ENCODE measurements around the gene RPTOR. TPM values are rescaled to one million over a fixed set of nuclear protein-coding genes. Genes with fewer than 3 reads are reported as not detected.

RPTOR gene
- total and polyA plus RNA-seq, 12 donors, result 7.9 to 30.3 (median 25.6) TPM

DNA sequence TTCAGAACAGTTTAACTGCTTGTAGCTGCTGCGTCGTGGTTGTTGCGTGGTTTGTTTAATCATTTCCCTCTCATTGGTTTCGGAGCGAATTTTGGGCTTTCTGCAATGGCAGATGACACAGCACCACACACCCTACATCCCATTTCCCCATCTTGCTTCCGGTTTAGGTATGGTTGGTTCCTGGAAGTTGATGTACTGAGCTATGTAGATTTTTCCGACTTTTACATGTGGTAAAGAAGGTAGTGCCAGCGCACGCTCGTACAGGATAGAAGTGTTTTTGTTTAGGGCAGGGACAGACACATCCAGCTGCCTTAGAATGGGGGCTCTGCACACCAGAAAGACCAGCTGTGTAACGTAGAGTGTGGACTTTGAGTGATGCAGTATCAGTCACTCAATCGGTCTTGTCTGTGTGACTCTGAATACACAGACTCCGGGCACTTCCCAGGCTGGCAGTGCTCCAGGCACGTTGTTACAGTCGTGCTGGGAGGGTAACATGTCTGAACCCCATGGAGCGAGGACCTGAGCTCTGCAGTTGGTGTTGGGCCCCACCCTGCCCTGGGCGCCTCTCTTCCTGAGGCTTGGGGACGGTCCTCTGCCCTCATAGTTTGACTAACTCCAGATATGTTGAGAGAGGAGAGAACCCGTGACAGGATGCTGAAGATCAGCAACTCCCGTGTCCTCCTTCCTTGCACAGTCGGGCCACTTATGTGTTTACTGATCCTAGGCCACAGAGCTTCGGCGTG is 275.0 kb downstream of the RPTOR start:
- no peak overlapping the region for H3K4me3 ChIP-seq
- H3K27me3 ChIP-seq, result no peaks in the 10 kb centered on the region
- H3K4me1 ChIP-seq, result peaks cover 0 to 11% (median 0%) of the 10 kb centered on the region in 9 donors
- H3K9me3 ChIP-seq, result no peaks in the 10 kb centered on the region
- TF ChIP-seq, protein P1, sequence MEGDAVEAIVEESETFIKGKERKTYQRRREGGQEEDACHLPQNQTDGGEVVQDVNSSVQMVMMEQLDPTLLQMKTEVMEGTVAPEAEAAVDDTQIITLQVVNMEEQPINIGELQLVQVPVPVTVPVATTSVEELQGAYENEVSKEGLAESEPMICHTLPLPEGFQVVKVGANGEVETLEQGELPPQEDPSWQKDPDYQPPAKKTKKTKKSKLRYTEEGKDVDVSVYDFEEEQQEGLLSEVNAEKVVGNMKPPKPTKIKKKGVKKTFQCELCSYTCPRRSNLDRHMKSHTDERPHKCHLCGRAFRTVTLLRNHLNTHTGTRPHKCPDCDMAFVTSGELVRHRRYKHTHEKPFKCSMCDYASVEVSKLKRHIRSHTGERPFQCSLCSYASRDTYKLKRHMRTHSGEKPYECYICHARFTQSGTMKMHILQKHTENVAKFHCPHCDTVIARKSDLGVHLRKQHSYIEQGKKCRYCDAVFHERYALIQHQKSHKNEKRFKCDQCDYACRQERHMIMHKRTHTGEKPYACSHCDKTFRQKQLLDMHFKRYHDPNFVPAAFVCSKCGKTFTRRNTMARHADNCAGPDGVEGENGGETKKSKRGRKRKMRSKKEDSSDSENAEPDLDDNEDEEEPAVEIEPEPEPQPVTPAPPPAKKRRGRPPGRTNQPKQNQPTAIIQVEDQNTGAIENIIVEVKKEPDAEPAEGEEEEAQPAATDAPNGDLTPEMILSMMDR (IDR thresholded peaks at IDR 0.05), result no peak
- intact Hi-C loops (cut with DNase I), result no loop called here
- H3K27ac ChIP-seq, result peak overlapping the region in 1 of 10 donors; percentile 51
- H3K36me3 ChIP-seq, result peaks cover 0 to 23% (median 0%) of the 10 kb centered on the region in 9 donors
- WGBS, 2 donors, result 73 to 74% methylated on average over 23 of the region's 23 CpGs
- ATAC-seq, result no peak
- DNase-seq, result no peak

DNA sequence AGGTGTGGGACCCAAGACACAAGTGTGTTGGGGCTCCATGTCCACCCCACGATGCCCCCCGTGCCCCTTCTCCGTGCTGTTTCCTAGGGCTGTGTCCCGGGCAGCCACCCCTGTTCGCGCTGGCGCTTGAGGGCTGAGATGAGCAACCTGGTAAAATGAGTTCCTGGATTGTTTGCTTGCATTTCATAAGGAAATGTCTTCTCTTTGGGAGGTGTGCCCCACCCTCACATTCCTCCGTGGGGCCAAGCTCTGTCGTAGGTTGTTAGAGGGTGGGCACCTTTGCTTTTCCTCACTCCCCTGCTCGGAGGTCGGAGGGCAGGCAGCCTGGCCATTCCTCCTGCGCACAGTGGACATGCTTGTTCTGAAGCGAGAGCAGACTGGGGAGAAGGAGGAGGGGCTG is 275.7 kb downstream of the RPTOR start:
- Histone ChIP-seq H3K4me3 (no peak overlapping the region), H3K4me1 (peaks cover 0 to 11% (median 0%) of the 10 kb centered on the region in 9 donors), H3K27ac (peak overlapping the region in 1 of 10 donors; percentile 51), H3K9me3 (no peaks in the 10 kb centered on the region), H3K36me3 (peaks cover 0 to 30% (median 0%) of the 10 kb centered on the region in 9 donors), H3K27me3 (no peaks in the 10 kb centered on the region)
- TF ChIP-seq, protein P1 (IDR thresholded peaks at IDR 0.05), result no peak
- DNase-seq, result no peak
- 91 to 93% methylated on average over 13 of the region's 13 CpGs for WGBS, 2 donors
- intact Hi-C loops (cut with DNase I), result no loop called here
- ATAC-seq, result no peak

DNA sequence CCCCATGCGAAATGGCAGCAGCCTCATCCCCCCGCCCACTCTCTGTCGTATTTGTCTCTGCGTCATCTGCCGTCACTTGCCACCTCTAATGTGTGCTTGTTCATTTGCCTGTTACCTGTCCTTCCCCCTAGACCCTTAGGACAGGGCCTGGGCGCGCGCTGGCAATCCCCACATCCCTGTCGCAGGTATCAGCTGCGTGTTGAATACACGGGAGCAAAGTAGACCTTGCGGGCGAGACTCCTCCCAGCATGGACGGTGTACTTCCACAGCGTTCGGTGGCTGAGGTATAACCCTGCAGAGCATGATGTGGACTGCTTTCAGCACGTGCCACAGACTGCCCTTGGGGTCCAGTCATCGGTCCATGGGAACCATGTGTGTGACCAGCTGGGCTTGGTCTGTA is 276.9 kb downstream of the RPTOR start:
- 96 to 98% methylated on average over 18 of the region's 18 CpGs for WGBS, 2 donors
- no peak for DNase-seq
- peak overlapping the region in 1 of 10 donors; percentile 51 for H3K27ac ChIP-seq
- no peaks in the 10 kb centered on the region for H3K9me3 ChIP-seq
- ATAC-seq, result no peak
- peaks cover 0 to 40% (median 0%) of the 10 kb centered on the region in 9 donors for H3K36me3 ChIP-seq
- intact Hi-C loops (cut with DNase I), result no loop called here
- H3K4me3 ChIP-seq, result no peak overlapping the region
- H3K4me1 ChIP-seq, result peaks cover 0 to 15% (median 0%) of the 10 kb centered on the region in 9 donors
- TF ChIP-seq, protein P1 (IDR thresholded peaks at IDR 0.05), result no peak
- no peaks in the 10 kb centered on the region for H3K27me3 ChIP-seq

DNA sequence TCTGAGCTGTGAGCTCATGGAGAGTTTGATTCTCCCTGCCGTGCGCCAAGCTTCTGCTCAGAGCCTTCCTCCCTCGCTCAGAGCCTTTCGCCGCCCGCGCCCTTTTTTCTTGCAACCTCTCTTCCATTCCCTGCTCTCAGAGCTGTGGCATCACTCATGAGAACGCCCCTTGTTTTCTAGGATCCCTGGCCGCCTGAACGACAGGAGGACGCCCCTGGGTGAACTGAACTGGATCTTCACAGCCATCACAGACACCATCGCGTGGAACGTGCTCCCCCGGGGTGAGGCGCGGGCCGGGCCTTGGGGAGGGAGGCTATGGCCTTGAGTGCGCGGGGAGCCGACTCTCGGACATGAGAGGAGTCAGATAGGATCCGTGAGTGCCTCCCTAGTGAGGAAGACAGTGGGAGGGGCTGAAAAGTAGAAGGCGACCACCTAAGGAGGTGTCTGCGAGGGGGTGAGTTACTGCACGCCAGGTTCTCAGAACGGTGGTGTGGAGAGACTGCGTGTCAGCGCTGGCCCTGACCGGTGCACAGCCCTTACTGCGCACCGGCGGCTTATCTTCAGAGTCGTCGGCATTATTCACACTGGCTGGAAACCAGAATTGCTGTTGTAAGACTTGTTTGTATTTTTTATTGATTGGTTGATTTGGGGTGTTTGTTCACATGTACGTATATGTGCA is 277.5 kb downstream of the RPTOR start:
- intact Hi-C loops (cut with DNase I), result no loop called here
- Histone ChIP-seq H3K36me3 (peaks cover 0 to 42% (median 0%) of the 10 kb centered on the region in 9 donors), H3K4me1 (peaks cover 0 to 21% (median 1%) of the 10 kb centered on the region in 9 donors), H3K4me3 (no peak overlapping the region), H3K27ac (no peak overlapping the region), H3K27me3 (no peaks in the 10 kb centered on the region), H3K9me3 (no peaks in the 10 kb centered on the region)
- no peak for ATAC-seq
- TF ChIP-seq, protein P1 (IDR thresholded peaks at IDR 0.05), result no peak
- no peak for DNase-seq
- 94 to 95% methylated on average over 36 of the region's 36 CpGs for WGBS, 2 donors
